Caco-2 (cell line): ENCODE data around the gene PDXDC1. TPM values are rescaled to one million over a fixed set of nuclear protein-coding genes. Genes with fewer than 3 reads are reported as not detected.
"Not testable (repeated sequence)": the region's sequence is repeated elsewhere in the genome, so short reads cannot be mapped to it uniquely, and the experiment has no call there.

ENCODE experiments used
- BruUV-seq: library from RNA; stranded (reverse); fragments of 400-500 nt; replicated peaks from 2 replicates; lab custom pipeline; 2021; lab: Mats Ljungman, UMichigan
- CTCF ChIA-PET: fragments of 300-600 bp; sonication (Branson Sonifier 250); formaldehyde crosslinking; loops from one replicate; lab custom pipeline; 2022; ENCODE audit warnings: antibody characterized with exemption; lab: Charles Lee
- POLR2A ChIA-PET: fragments of 300-600 bp; sonication (Branson Sonifier 250); formaldehyde crosslinking; loops from one replicate; lab custom pipeline; 2022; ENCODE audit warnings: antibody characterized with exemption; lab: Charles Lee
- DNase-seq, 2 experiments: peaks; one replicate each; pipeline versions ENCODE4 v3.0.0 to v3.0.0-alpha.2; 2020 to 2022
- H3K27me3 ChIP-seq: replicated peaks from 2 replicates; pipeline ENCODE4 v1.6.0; 2011; ENCODE audit warnings: low read length; ENCODE audit not compliant: control insufficient read depth, insufficient read depth
- H3K36me3 ChIP-seq: 2 replicates; pipeline ENCODE4 v1.5.1; 2011; ENCODE audit warnings: low read length; ENCODE audit not compliant: control insufficient read depth, insufficient read depth
- H3K4me1 ChIP-seq: fragments of 250-450 bp; sonication (Bioruptor Pico); 2 replicates; pipeline ENCODE4 v1.5.1; 2020; ENCODE audit warnings: mild to moderate bottlenecking
- H3K4me3 ChIP-seq: 2 replicates; pipeline ENCODE4 v1.5.1; 2011; ENCODE audit warnings: low read depth, mild to moderate bottlenecking, control low read depth, low read length
- H3K9me3 ChIP-seq: fragments of 250-450 bp; sonication (Bioruptor Pico); 2 replicates; pipeline ENCODE4 v1.5.1; 2020; ENCODE audit warnings: mild to moderate bottlenecking, moderate library complexity
- H3K27ac Mint-ChIP-seq: one replicate; pipeline ENCODE4 v1.8.0; 2022; ENCODE audit warnings: mixed read lengths; ENCODE audit not compliant: unreplicated experiment
- H3K27me3 Mint-ChIP-seq: one replicate; pipeline ENCODE4 v1.8.0; 2022; ENCODE audit warnings: mixed read lengths; ENCODE audit not compliant: insufficient read depth, unreplicated experiment
- H3K36me3 Mint-ChIP-seq: one replicate; pipeline ENCODE4 v1.8.0; 2022; ENCODE audit warnings: mild to moderate bottlenecking, mixed read lengths; ENCODE audit not compliant: insufficient read depth, unreplicated experiment
- H3K4me1 Mint-ChIP-seq: one replicate; pipeline ENCODE4 v1.8.0; 2022; ENCODE audit warnings: low read depth, mixed read lengths; ENCODE audit not compliant: unreplicated experiment
- H3K4me3 Mint-ChIP-seq: one replicate; pipeline ENCODE4 v1.8.0; 2022; ENCODE audit warnings: mild to moderate bottlenecking, moderate library complexity, mixed read lengths; ENCODE audit not compliant: unreplicated experiment
- H3K9me3 Mint-ChIP-seq: one replicate; pipeline ENCODE4 v1.8.0; 2022; ENCODE audit warnings: mixed read lengths; ENCODE audit not compliant: unreplicated experiment
- intact Hi-C: fragments of 100-400 bp; cut with micrococcal nuclease; formaldehyde crosslinking; loops from one replicate; pipeline ENCODE4 v1.10.0; 2022; ENCODE audit not compliant: unreplicated experiment
- total RNA-seq: library from RNA; stranded (reverse); gene quantifications from 2 replicates; pipeline ENCODE4 v1.2.3, GENCODE V29; 2022

The PDXDC1 gene
- total RNA-seq, 1 experiment from 2014 or later: 139 TPM

GRCh38 chr16:14993277-14994151 is 18.7 kb downstream of the PDXDC1 start:
- CTCF ChIA-PET, H3K4me3 Mint-ChIP-seq, POLR2A ChIA-PET, H3K27me3 ChIP-seq, H3K4me1 ChIP-seq, intact Hi-C loops, H3K9me3 ChIP-seq, DNase-seq, H3K27ac Mint-ChIP-seq, BruUV-seq, H3K4me3 ChIP-seq, H3K36me3 ChIP-seq, H3K9me3 Mint-ChIP-seq, H3K27me3 Mint-ChIP-seq: not testable (repeated sequence)
- peaks cover 14% of the 10 kb centered on the region for H3K4me1 Mint-ChIP-seq
- H3K36me3 Mint-ChIP-seq: peaks cover 42% of the 10 kb centered on the region

DNA sequence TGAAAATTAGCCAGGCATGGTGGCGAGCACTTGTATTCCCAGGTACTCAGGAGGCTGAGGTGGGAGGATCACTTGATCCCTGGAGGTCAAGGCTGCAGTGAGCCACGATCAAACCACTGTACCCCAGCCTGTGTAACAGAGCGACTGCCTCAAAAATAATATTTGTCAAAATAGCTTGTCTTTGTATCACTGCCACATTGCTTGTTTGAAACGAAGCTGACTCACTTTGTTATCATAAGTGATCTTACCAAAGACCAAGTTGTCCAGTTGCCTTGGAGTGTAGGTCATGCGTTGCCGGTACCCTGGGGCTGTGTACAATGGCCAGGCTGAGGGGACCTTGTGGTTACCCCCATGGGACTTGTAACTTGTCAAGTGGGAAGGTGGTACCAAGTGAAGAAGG is 21.9 kb downstream of the PDXDC1 start:
- H3K4me1 ChIP-seq, BruUV-seq, DNase-seq, H3K4me3 Mint-ChIP-seq, H3K9me3 Mint-ChIP-seq, H3K9me3 ChIP-seq, H3K27ac Mint-ChIP-seq, H3K27me3 Mint-ChIP-seq, POLR2A ChIA-PET, H3K27me3 ChIP-seq, H3K4me3 ChIP-seq, H3K36me3 ChIP-seq, intact Hi-C loops: not testable (repeated sequence)
- H3K36me3 Mint-ChIP-seq: peaks cover 42% of the 10 kb centered on the region
- CTCF ChIA-PET: interaction anchor here (0.6 kb wide), 1 partner anchor 24 kb away, joined by 6 read pairs; no protein-coding TSS in a partner anchor
- H3K4me1 Mint-ChIP-seq: peaks cover 14% of the 10 kb centered on the region

GRCh38 chr16:14998300-14998699 is 23.5 kb downstream of the PDXDC1 start:
- H3K9me3 Mint-ChIP-seq, H3K4me3 Mint-ChIP-seq, intact Hi-C loops, BruUV-seq, H3K27me3 Mint-ChIP-seq, H3K9me3 ChIP-seq, H3K27ac Mint-ChIP-seq, H3K4me1 ChIP-seq, H3K27me3 ChIP-seq, POLR2A ChIA-PET, CTCF ChIA-PET, H3K4me3 ChIP-seq, DNase-seq, H3K36me3 ChIP-seq: not testable (repeated sequence)
- peaks cover 39% of the 10 kb centered on the region for H3K36me3 Mint-ChIP-seq
- H3K4me1 Mint-ChIP-seq: peaks cover 14% of the 10 kb centered on the region

- H3K4me3 ChIP-seq, H3K4me1 ChIP-seq, POLR2A ChIA-PET, CTCF ChIA-PET, H3K27me3 Mint-ChIP-seq, H3K9me3 ChIP-seq, H3K36me3 ChIP-seq, H3K27me3 ChIP-seq, intact Hi-C loops, BruUV-seq, H3K4me3 Mint-ChIP-seq, H3K9me3 Mint-ChIP-seq, DNase-seq, H3K27ac Mint-ChIP-seq: not testable (repeated sequence)
- Mint-ChIP-seq H3K36me3 (peaks cover 45% of the 10 kb centered on the region), H3K4me1 (peaks cover 12% of the 10 kb centered on the region)
Observed at GRCh38 chr16:14999845-15000244, 25.0 kb downstream of the PDXDC1 start.

DNA sequence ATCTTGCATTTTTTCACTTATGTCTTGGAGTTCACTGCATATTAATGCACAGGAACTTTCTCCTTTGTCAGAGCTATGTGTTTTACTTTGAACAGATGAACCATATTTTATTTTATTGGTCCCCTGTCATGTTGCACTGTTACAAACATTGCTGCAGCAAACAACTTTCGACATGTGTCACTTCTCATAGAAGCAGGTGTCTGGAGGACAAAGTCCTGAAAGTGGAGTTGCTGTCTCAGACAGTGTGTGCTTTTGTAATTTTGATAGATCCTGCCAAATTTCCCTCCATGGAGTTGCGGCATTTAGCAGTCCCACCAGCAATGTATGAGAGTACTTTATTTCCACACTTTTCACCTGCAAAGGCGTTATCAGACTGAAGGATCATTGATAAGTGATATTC is 27.6 kb downstream of the PDXDC1 start:
- H3K36me3 Mint-ChIP-seq: peaks cover 48% of the 10 kb centered on the region
- CTCF ChIA-PET, H3K27me3 ChIP-seq, H3K4me1 Mint-ChIP-seq, H3K36me3 ChIP-seq, H3K9me3 ChIP-seq, POLR2A ChIA-PET, DNase-seq, H3K9me3 Mint-ChIP-seq, H3K4me1 ChIP-seq, H3K27ac Mint-ChIP-seq, H3K27me3 Mint-ChIP-seq, H3K4me3 ChIP-seq, H3K4me3 Mint-ChIP-seq, BruUV-seq, intact Hi-C loops: not testable (repeated sequence)

- H3K4me3 ChIP-seq, intact Hi-C loops, DNase-seq, CTCF ChIA-PET, H3K4me3 Mint-ChIP-seq, BruUV-seq, H3K9me3 Mint-ChIP-seq, H3K9me3 ChIP-seq, POLR2A ChIA-PET, H3K27me3 Mint-ChIP-seq, H3K27me3 ChIP-seq, H3K27ac Mint-ChIP-seq, H3K4me1 ChIP-seq, H3K4me1 Mint-ChIP-seq, H3K36me3 ChIP-seq: not testable (repeated sequence)
- peaks cover 53% of the 10 kb centered on the region for H3K36me3 Mint-ChIP-seq
Observed at GRCh38 chr16:15005357-15006132, 30.7 kb downstream of the PDXDC1 start.
